HL-60 (cell line): ENCODE data around the gene TRIM29.

ENCODE experiments used
- DNase-seq, 2 experiments: peaks; one replicate each; pipeline ENCODE4 v3.0.0-alpha.2; 2010 to 2020; ENCODE audit warnings: low read depth in 1 of 2, low spot score in 1 of 2
- H3K27ac ChIP-seq: fragments of 250-450 bp; sonication (Bioruptor Pico); replicated peaks from 2 replicates; pipeline ENCODE4 v1.5.1; 2020; ENCODE audit warnings: mild to moderate bottlenecking, moderate library complexity
- H3K27me3 ChIP-seq: fragments of 250-450 bp; sonication (Bioruptor Pico); 2 replicates; pipeline ENCODE4 v1.5.1; 2021; ENCODE audit warnings: mild to moderate bottlenecking, moderate library complexity; ENCODE audit not compliant: insufficient read depth, poor library complexity, severe bottlenecking
- H3K4me3 ChIP-seq: replicated peaks from 2 replicates; pipeline ENCODE4 v1.5.1; 2011; ENCODE audit warnings: mild to moderate bottlenecking, control low read depth, low read length; ENCODE audit not compliant: insufficient read depth
- CTCF ChIP-seq: IDR thresholded peaks from one replicate; pipeline ENCODE4 v1.5.1; 2011; ENCODE audit warnings: low read length, control low read depth, inconsistent platforms; ENCODE audit not compliant: insufficient read depth
- GABPA ChIP-seq: IDR thresholded peaks from 2 replicates; pipeline ENCODE4 v1.6.1; 2012; ENCODE audit warnings: low read depth
- POLR2AphosphoS5 ChIP-seq: IDR thresholded peaks from 2 replicates; pipeline ENCODE4 v1.6.1; 2012; ENCODE audit warnings: low read depth
- REST ChIP-seq: IDR thresholded peaks from 2 replicates; pipeline ENCODE4 v1.6.1; 2012; ENCODE audit warnings: low read depth; ENCODE audit not compliant: insufficient replicate concordance
- SPI1 ChIP-seq: IDR thresholded peaks from 2 replicates; pipeline ENCODE4 v1.6.1; 2012; ENCODE audit warnings: low read depth, mild to moderate bottlenecking, borderline replicate concordance

Gene TRIM29

GRCh38 chr11:120065876-120066275, 72.0 kb downstream of the TRIM29 start:
- no peak for TF ChIP-seq POLR2AphosphoS5
- TF ChIP-seq REST = no peak
- TF ChIP-seq CTCF = no peak
- TF ChIP-seq SPI1 = no peak
- TF ChIP-seq GABPA = no peak
- Histone ChIP-seq H3K4me3 (no peak overlapping the region), H3K27me3 (peaks cover 6% of the 10 kb centered on the region), H3K27ac (no peak overlapping the region)
- no peak for DNase-seq

- TF ChIP-seq CTCF (no peak), SPI1 (no peak), REST (no peak), GABPA (no peak), POLR2AphosphoS5 (no peak)
- Histone ChIP-seq H3K27me3 (peaks cover 4% of the 10 kb centered on the region), H3K27ac (no peak overlapping the region), H3K4me3 (no peak overlapping the region)
- DNase-seq = no peak
Measured at GRCh38 chr11:120065176-120065575, 72.7 kb downstream of the TRIM29 start.

GRCh38 chr11:120064341-120064740, 73.6 kb downstream of the TRIM29 start:
- Histone ChIP-seq H3K4me3 (no peak overlapping the region), H3K27me3 (peaks cover 5% of the 10 kb centered on the region), H3K27ac (no peak overlapping the region)
- no peak for TF ChIP-seq CTCF
- TF ChIP-seq GABPA = no peak
- no peak for TF ChIP-seq SPI1
- no peak for DNase-seq

- H3K27me3 ChIP-seq = peaks cover 7% of the 10 kb centered on the region
- H3K27ac ChIP-seq = no peak overlapping the region
- DNase-seq = no peak
- no peak for TF ChIP-seq SPI1
- no peak overlapping the region for H3K4me3 ChIP-seq
Measured at GRCh38 chr11:120063686-120064340, 74.1 kb downstream of the TRIM29 start.
